Erythroblast (primary cell): ENCODE measurements around the gene FAM98A.

Experiments
- GATA1 ChIP-seq: IDR thresholded peaks from 2 replicates; pipeline ENCODE4 v1.6.1; 2011; ENCODE audit warnings: low read depth, mild to moderate bottlenecking, control low read depth, low read length, moderate library complexity
- POLR2A ChIP-seq: IDR thresholded peaks from 2 replicates; pipeline ENCODE4 v1.6.1; 2011; ENCODE audit warnings: mild to moderate bottlenecking, low read length

DNA sequence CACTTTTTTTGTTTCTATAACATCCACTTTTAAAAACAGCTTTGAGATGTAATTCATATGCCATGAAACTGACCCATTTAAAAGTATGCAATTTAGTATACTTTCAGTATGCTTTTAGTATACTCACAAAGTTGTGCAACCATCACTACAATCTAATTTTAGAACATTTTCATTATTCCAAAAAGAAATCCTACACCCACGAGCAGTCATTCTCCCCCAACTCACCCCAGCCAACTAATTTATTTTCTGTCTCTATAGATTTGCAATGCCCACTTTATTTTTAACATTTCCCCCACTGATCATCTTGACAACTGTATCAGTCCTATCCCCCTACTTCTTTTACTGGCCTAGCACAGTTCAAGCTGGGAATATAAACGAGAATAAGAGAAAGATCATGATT lies 39.1 kb downstream of the FAM98A start:
- TF ChIP-seq POLR2A: no peak
- TF ChIP-seq GATA1: no peak
